Activated T-helper 1 cell treated with anti-CD3 and anti-CD28 coated beads, Interleukin-12 subunit alpha, Interleukin-12 subunit beta, Interleukin-2, Interleukin-4 antibody, amounts not matched to agents 30 ng/mL and 10 ng/mL and 1 ng/mL, durations not matched to agents 14 hours and 24 hours and 36 hours (primary cell): ENCODE data around the gene CD52. TPM values are rescaled to one million over a fixed set of nuclear protein-coding genes. Genes with fewer than 3 reads are reported as not detected.

Experiments
- DNase-seq: peaks from one replicate; pipeline ENCODE4 v3.0.0; 2021; ENCODE audit warnings: low spot score
- H3K27ac Mint-ChIP-seq: one replicate; pipeline ENCODE4 v1.8.0; 2021; ENCODE audit warnings: mild to moderate bottlenecking, mixed read lengths
- H3K27me3 Mint-ChIP-seq: one replicate; pipeline ENCODE4 v1.8.0; 2022; ENCODE audit warnings: mild to moderate bottlenecking, moderate library complexity, mixed read lengths; ENCODE audit not compliant: insufficient read depth
- H3K36me3 Mint-ChIP-seq: one replicate; pipeline ENCODE4 v1.8.0; 2021; ENCODE audit warnings: low read depth, mixed read lengths
- H3K4me1 Mint-ChIP-seq: one replicate; pipeline ENCODE4 v1.8.0; 2021; ENCODE audit warnings: low read depth, mixed read lengths
- H3K4me3 Mint-ChIP-seq: one replicate; pipeline ENCODE4 v1.8.0; 2021; ENCODE audit warnings: mild to moderate bottlenecking, moderate library complexity, mixed read lengths
- H3K9me3 Mint-ChIP-seq: one replicate; pipeline ENCODE4 v1.8.0; 2021; ENCODE audit warnings: mixed read lengths
- intact Hi-C: fragments of 100-400 bp; cut with micrococcal nuclease; formaldehyde crosslinking; loops from one replicate; pipeline ENCODE4 v1.15.1; 2024
- total RNA-seq: library from RNA; stranded (reverse); gene quantifications from 2 replicates; pipeline ENCODE4 v1.2.3, GENCODE V29; 2022

Gene CD52
- 394 and 411 TPM in 2 replicates for total RNA-seq

GRCh38 chr1:26317612-26318337, at the start of gene CD52:
Gene CD52, plus strand, starts transcription at chr1:26317958. Its CDS starts 60 bp downstream, at chr1:26318018.
- peaks cover 19% of the 10 kb centered on the region for H3K36me3 Mint-ChIP-seq
- H3K4me3 Mint-ChIP-seq = peak within 1 kb of the TSS; percentile 87
- no peaks in the 10 kb centered on the region for H3K9me3 Mint-ChIP-seq
- peaks cover 83% of the 10 kb centered on the region for H3K4me1 Mint-ChIP-seq
- peak; percentile 74 for DNase-seq
- peak within 1 kb of the TSS; percentile 88 for H3K27ac Mint-ChIP-seq
- intact Hi-C loops = loop anchor here (1.0 kb wide), 1 partner anchor 10 kb away; no protein-coding TSS in a partner anchor
- no peaks in the 10 kb centered on the region for H3K27me3 Mint-ChIP-seq

GRCh38 chr1:26268290-26269197, 49.2 kb upstream of the CD52 start:
- intact Hi-C loops = no loop called here
- Mint-ChIP-seq H3K36me3 (peaks cover 63% of the 10 kb centered on the region), H3K4me3 (no peak overlapping the region), H3K4me1 (peaks cover 5% of the 10 kb centered on the region), H3K9me3 (peaks cover 14% of the 10 kb centered on the region), H3K27me3 (no peaks in the 10 kb centered on the region), H3K27ac (no peak overlapping the region)
- no peak for DNase-seq

GRCh38 chr1:26269198-26269550, 48.6 kb upstream of the CD52 start:
- no peak overlapping the region for H3K27ac Mint-ChIP-seq
- H3K27me3 Mint-ChIP-seq = no peaks in the 10 kb centered on the region
- H3K36me3 Mint-ChIP-seq = peaks cover 59% of the 10 kb centered on the region
- peaks cover 14% of the 10 kb centered on the region for H3K9me3 Mint-ChIP-seq
- H3K4me1 Mint-ChIP-seq = peaks cover 8% of the 10 kb centered on the region
- intact Hi-C loops = no loop called here
- no peak for DNase-seq
- H3K4me3 Mint-ChIP-seq = no peak overlapping the region

GRCh38 chr1:26274801-26275425, 42.8 kb upstream of the CD52 start:
- DNase-seq = no peak
- Mint-ChIP-seq H3K4me1 (peaks cover 56% of the 10 kb centered on the region), H3K27ac (peak overlapping the region; percentile 70), H3K36me3 (peaks cover 42% of the 10 kb centered on the region), H3K9me3 (no peaks in the 10 kb centered on the region), H3K4me3 (no peak overlapping the region), H3K27me3 (no peaks in the 10 kb centered on the region)
- intact Hi-C loops = loop anchor here (1.0 to 2.0 kb wide), 3 partner anchors 14 to 116 kb away; no protein-coding TSS in a partner anchor

- Mint-ChIP-seq H3K27ac (peak overlapping the region; percentile 97), H3K4me1 (peaks cover 56% of the 10 kb centered on the region), H3K27me3 (no peaks in the 10 kb centered on the region), H3K9me3 (no peaks in the 10 kb centered on the region), H3K36me3 (peaks cover 38% of the 10 kb centered on the region), H3K4me3 (peak overlapping the region; percentile 74)
- peak; percentile 64 for DNase-seq
- intact Hi-C loops = loop anchor here (1.0 to 2.0 kb wide), 10 partner anchors 8 to 165 kb away; partner anchors contain the start of genes CEP85, PDIK1L and UBXN11
Measured at GRCh38 chr1:26275580-26276431, 42.0 kb upstream of the CD52 start.

GRCh38 chr1:26276432-26276838, 41.3 kb upstream of the CD52 start:
- peaks cover 63% of the 10 kb centered on the region for H3K4me1 Mint-ChIP-seq
- H3K36me3 Mint-ChIP-seq = peaks cover 41% of the 10 kb centered on the region
- H3K4me3 Mint-ChIP-seq = peak overlapping the region; percentile 43
- H3K27ac Mint-ChIP-seq = peak overlapping the region; percentile 97
- no peak for DNase-seq
- no peaks in the 10 kb centered on the region for H3K27me3 Mint-ChIP-seq
- H3K9me3 Mint-ChIP-seq = no peaks in the 10 kb centered on the region
- intact Hi-C loops = loop anchor here (1.0 to 2.0 kb wide), 7 partner anchors 8 to 166 kb away; partner anchors contain the start of genes CEP85, PDIK1L and UBXN11

GRCh38 chr1:26277261-26277661, 40.5 kb upstream of the CD52 start:
- H3K27ac Mint-ChIP-seq = peak overlapping the region; percentile 97
- peaks cover 41% of the 10 kb centered on the region for H3K36me3 Mint-ChIP-seq
- no peak for DNase-seq
- H3K27me3 Mint-ChIP-seq = no peaks in the 10 kb centered on the region
- H3K4me3 Mint-ChIP-seq = peak overlapping the region; percentile 43
- H3K9me3 Mint-ChIP-seq = no peaks in the 10 kb centered on the region
- peaks cover 67% of the 10 kb centered on the region for H3K4me1 Mint-ChIP-seq
- intact Hi-C loops = loop anchor here (2.0 kb wide), 2 partner anchors 84 to 166 kb away; partner anchors contain the start of gene PDIK1L

- no peak for DNase-seq
- Mint-ChIP-seq H3K4me1 (peaks cover 70% of the 10 kb centered on the region), H3K9me3 (no peaks in the 10 kb centered on the region), H3K27ac (peak overlapping the region; percentile 97), H3K36me3 (peaks cover 42% of the 10 kb centered on the region), H3K4me3 (peak overlapping the region; percentile 92), H3K27me3 (no peaks in the 10 kb centered on the region)
- intact Hi-C loops = loop anchor here (2.0 kb wide), 4 partner anchors 83 to 305 kb away; partner anchors contain the start of genes DHDDS and PDIK1L
Measured at GRCh38 chr1:26277719-26278118, 40.0 kb upstream of the CD52 start.

- no peak for DNase-seq
- Mint-ChIP-seq H3K27me3 (no peaks in the 10 kb centered on the region), H3K27ac (peak overlapping the region; percentile 86), H3K36me3 (peaks cover 45% of the 10 kb centered on the region), H3K9me3 (no peaks in the 10 kb centered on the region), H3K4me3 (peak overlapping the region; percentile 92), H3K4me1 (peaks cover 75% of the 10 kb centered on the region)
- intact Hi-C loops = loop anchor here (2.0 kb wide), 2 partner anchors 154 to 304 kb away; partner anchors contain the start of gene DHDDS
Measured at GRCh38 chr1:26278303-26278702, 39.5 kb upstream of the CD52 start.

- H3K27ac Mint-ChIP-seq = peak overlapping the region; percentile 99
- DNase-seq = no peak
- H3K4me1 Mint-ChIP-seq = peaks cover 81% of the 10 kb centered on the region
- intact Hi-C loops = loop anchor here (2.0 kb wide), 2 partner anchors 154 to 304 kb away; partner anchors contain the start of gene DHDDS
- H3K27me3 Mint-ChIP-seq = no peaks in the 10 kb centered on the region
- H3K9me3 Mint-ChIP-seq = no peaks in the 10 kb centered on the region
- peak overlapping the region; percentile 92 for H3K4me3 Mint-ChIP-seq
- peaks cover 50% of the 10 kb centered on the region for H3K36me3 Mint-ChIP-seq
Measured at GRCh38 chr1:26278724-26279455, 38.9 kb upstream of the CD52 start.
